Measurements from ENCODE around the gene PRKX.

Gene PRKX

DNA sequence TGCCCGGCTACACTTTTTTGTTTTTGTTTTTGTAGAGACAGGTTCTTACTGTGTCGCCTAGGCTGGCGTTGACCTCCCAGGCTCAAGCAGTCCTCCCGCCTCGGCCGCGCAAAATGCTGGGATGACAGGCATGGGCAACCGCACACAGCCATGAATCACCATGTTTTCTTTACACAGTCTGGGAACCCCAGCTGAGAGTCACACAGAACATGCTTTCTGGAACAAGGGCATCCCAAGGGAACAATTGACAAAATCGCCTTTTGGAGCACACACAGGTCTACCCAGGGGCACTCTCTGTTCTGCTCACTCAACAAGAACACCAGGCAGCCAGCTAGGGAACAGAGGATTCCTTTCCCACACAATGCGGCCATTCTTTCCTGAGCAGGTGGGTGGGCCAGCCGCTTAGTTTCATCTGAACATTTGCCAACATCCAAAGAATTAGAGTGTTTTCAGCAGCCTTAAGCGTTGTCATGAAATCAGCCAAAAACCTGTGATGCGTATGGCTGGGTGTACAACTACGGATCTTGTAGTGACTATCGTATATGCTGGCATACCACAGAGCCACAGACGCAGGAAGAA is 15.7 kb downstream of the PRKX start:
- H4K20me1 ChIP-seq (ENCODE audit: insufficient read depth, low read length), result peaks cover 7% of the 10 kb centered on the region; the same call in 1 of the 2 replicates
- H3K4me3 ChIP-seq (ENCODE audit: low read depth in 1 of 2, low read length in 2 of 2), result no peak overlapping the region
- H3K79me2 ChIP-seq (ENCODE audit: insufficient read depth, low read length), result peaks cover 72% of the 10 kb centered on the region
- H2AFZ ChIP-seq (ENCODE audit: low read depth, low read length), result no peak overlapping the region
- no peak overlapping the region for H3K27ac ChIP-seq (ENCODE audit: low read length)
- no peaks in the 10 kb centered on the region for H3K27me3 ChIP-seq (ENCODE audit: insufficient read depth, low read length, poor library complexity)
- no peak overlapping the region for H3K9ac ChIP-seq (ENCODE audit: low read depth, low read length)
- DNase-seq (no peak), ATAC-seq (ENCODE audit: insufficient read depth, low read depth) (no peak)
- H3K4me1 ChIP-seq (ENCODE audit: insufficient read depth, low read length), result peaks cover 31% of the 10 kb centered on the region
- TF ChIP-seq, protein P1, sequence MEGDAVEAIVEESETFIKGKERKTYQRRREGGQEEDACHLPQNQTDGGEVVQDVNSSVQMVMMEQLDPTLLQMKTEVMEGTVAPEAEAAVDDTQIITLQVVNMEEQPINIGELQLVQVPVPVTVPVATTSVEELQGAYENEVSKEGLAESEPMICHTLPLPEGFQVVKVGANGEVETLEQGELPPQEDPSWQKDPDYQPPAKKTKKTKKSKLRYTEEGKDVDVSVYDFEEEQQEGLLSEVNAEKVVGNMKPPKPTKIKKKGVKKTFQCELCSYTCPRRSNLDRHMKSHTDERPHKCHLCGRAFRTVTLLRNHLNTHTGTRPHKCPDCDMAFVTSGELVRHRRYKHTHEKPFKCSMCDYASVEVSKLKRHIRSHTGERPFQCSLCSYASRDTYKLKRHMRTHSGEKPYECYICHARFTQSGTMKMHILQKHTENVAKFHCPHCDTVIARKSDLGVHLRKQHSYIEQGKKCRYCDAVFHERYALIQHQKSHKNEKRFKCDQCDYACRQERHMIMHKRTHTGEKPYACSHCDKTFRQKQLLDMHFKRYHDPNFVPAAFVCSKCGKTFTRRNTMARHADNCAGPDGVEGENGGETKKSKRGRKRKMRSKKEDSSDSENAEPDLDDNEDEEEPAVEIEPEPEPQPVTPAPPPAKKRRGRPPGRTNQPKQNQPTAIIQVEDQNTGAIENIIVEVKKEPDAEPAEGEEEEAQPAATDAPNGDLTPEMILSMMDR (IDR thresholded peaks at IDR 0.05; ENCODE audit: borderline replicate concordance, extremely low read depth, low read length, poor library complexity, severe bottlenecking), result no peak
- no peak for TF ChIP-seq EZH2 (IDR thresholded peaks at IDR 0.05; ENCODE audit: borderline replicate concordance, low read depth, low read length, severe bottlenecking)
- no peak overlapping the region for H3K4me2 ChIP-seq (ENCODE audit: insufficient read depth, low read length)
- H3K36me3 ChIP-seq (ENCODE audit: insufficient read depth, low read length), result no peaks in the 10 kb centered on the region
- no peaks in the 10 kb centered on the region for H3K9me3 ChIP-seq (ENCODE audit: insufficient read depth, low read length, severe bottlenecking)

DNA sequence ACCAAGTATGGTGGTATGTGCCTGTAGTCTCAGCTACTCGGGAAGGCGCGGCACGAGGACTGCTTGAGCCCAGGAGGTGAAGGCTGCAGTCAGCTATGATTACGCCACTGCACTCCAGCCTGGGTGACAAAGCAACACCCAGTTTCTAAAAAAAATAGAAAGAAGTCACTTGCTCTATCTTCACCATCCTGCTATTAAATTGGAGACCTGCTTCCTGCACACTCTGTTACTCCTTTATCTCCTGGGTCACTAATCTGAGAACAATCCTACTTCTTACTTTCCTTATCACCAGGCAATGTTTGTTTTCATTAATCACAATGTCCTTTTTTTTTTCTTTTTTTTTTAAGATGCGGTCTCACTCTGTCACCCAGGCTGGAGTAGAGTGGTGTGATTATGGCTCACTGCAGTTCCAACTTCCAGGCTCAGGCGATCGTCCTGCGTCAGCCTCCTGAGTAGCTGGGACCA is 16.2 kb downstream of the PRKX start:
- Histone ChIP-seq H3K4me1 (ENCODE audit: insufficient read depth, low read length) (peaks cover 31% of the 10 kb centered on the region), H3K4me2 (ENCODE audit: insufficient read depth, low read length) (no peak overlapping the region), H3K27me3 (ENCODE audit: insufficient read depth, low read length, poor library complexity) (no peaks in the 10 kb centered on the region), H2AFZ (ENCODE audit: low read depth, low read length) (no peak overlapping the region), H3K79me2 (ENCODE audit: insufficient read depth, low read length) (peaks cover 74% of the 10 kb centered on the region), H4K20me1 (ENCODE audit: insufficient read depth, low read length) (peaks cover 7% of the 10 kb centered on the region; the same call in 1 of the 2 replicates), H3K9me3 (ENCODE audit: insufficient read depth, low read length, severe bottlenecking) (no peaks in the 10 kb centered on the region), H3K36me3 (ENCODE audit: insufficient read depth, low read length) (no peaks in the 10 kb centered on the region), H3K27ac (ENCODE audit: low read length) (no peak overlapping the region), H3K4me3 (ENCODE audit: low read depth in 1 of 2, low read length in 2 of 2) (no peak overlapping the region), H3K9ac (ENCODE audit: low read depth, low read length) (no peak overlapping the region)
- TF ChIP-seq, protein P1 (IDR thresholded peaks at IDR 0.05; ENCODE audit: borderline replicate concordance, extremely low read depth, low read length, poor library complexity, severe bottlenecking), result no peak
- no peak for TF ChIP-seq EZH2 (IDR thresholded peaks at IDR 0.05; ENCODE audit: borderline replicate concordance, low read depth, low read length, severe bottlenecking)
- ATAC-seq (ENCODE audit: insufficient read depth, low read depth), result no peak
- no peak for DNase-seq

DNA sequence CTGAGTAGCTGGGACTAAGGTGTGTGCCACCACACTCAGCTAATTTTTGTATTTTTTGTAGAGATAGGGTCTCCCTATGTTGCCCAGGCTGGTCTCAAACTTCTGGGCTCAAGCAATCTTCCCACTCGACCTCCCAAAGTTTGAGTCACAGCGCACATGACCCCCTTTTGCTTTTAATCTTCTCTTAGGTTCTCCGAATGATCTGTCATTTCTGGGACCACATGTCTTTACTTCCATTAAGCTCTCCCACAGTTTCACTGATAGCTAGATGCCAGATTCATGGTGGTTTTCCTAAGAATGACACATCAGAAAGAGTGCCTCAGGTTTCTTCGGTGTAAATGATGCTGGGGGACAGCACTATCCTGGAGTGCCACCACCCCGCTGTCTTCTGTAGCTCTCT is 17.9 kb downstream of the PRKX start:
- DNase-seq (no peak), ATAC-seq (ENCODE audit: insufficient read depth, low read depth) (no peak)
- Histone ChIP-seq H3K4me3 (ENCODE audit: low read depth in 1 of 2, low read length in 2 of 2) (no peak overlapping the region), H3K79me2 (ENCODE audit: insufficient read depth, low read length) (peaks cover 75% of the 10 kb centered on the region), H3K27me3 (ENCODE audit: insufficient read depth, low read length, poor library complexity) (no peaks in the 10 kb centered on the region), H2AFZ (ENCODE audit: low read depth, low read length) (no peak overlapping the region), H3K4me1 (ENCODE audit: insufficient read depth, low read length) (peaks cover 15% of the 10 kb centered on the region), H3K4me2 (ENCODE audit: insufficient read depth, low read length) (no peak overlapping the region), H3K9me3 (ENCODE audit: insufficient read depth, low read length, severe bottlenecking) (no peaks in the 10 kb centered on the region), H3K9ac (ENCODE audit: low read depth, low read length) (no peak overlapping the region), H4K20me1 (ENCODE audit: insufficient read depth, low read length) (peaks cover 11% of the 10 kb centered on the region), H3K27ac (ENCODE audit: low read length) (no peak overlapping the region), H3K36me3 (ENCODE audit: insufficient read depth, low read length) (no peaks in the 10 kb centered on the region)
- no peak for TF ChIP-seq EZH2 (IDR thresholded peaks at IDR 0.05; ENCODE audit: borderline replicate concordance, low read depth, low read length, severe bottlenecking)
- TF ChIP-seq, protein P1 (IDR thresholded peaks at IDR 0.05; ENCODE audit: borderline replicate concordance, extremely low read depth, low read length, poor library complexity, severe bottlenecking), result no peak
